Measurements from ENCODE around the gene CNOT6L. TPM values are rescaled to one million over a fixed set of nuclear protein-coding genes. Genes with fewer than 3 reads are reported as not detected.

The CNOT6L gene
- polyA plus RNA-seq, 1 of the 3 experiments (the other 2 are of a cell fraction) = 2.8 TPM

GRCh38 chr4:77845929-77846328 lies 26.8 kb upstream of the CNOT6L start:
- POLR2A ChIA-PET = no interaction called here
- CTCF ChIA-PET = interaction anchor here (1.0 to 2.0 kb wide), 2 partner anchors 10 to 16 kb away, joined by 4 to 5 read pairs; partner anchors contain the start of gene MRPL1
- no peaks in the 10 kb centered on the region for H3K36me3 ChIP-seq (replicated peaks in 1 of 2; ENCODE audit: control insufficient read depth in 1 of 2, insufficient read depth in 2 of 2, low read length in 1 of 2)

More at GRCh38 chr4:77845929-77846328, 26.8 kb upstream of the CNOT6L start:
- H3F3A ChIP-seq (replicated peaks; ENCODE audit: insufficient read depth) = no peaks in the 10 kb centered on the region
- WGBS (ENCODE audit: low lambda C conversion rate) = 71% methylated on average over 3 of the region's 3 CpGs
- no peak for TF ChIP-seq ELF1 (IDR thresholded peaks at IDR 0.05)
- TF ChIP-seq RXRA (IDR thresholded peaks at IDR 0.05; ENCODE audit: borderline replicate concordance, low read depth) = no peak
- no peak for TF ChIP-seq USF2 (IDR thresholded peaks at IDR 0.05; ENCODE audit: borderline replicate concordance, low read depth, low read length)
- TF ChIP-seq CTCF (IDR thresholded peaks at IDR 0.05) = no peak
- no peak for TF ChIP-seq FOXJ3 (CRISPR knock-in tag; IDR thresholded peaks at IDR 0.05)
- no peak for TF ChIP-seq CHD2 (IDR thresholded peaks at IDR 0.05; ENCODE audit: low read length, partially characterized antibody)
- TF ChIP-seq SIN3A (IDR thresholded peaks at IDR 0.05; ENCODE audit: borderline replicate concordance, low read depth, low read length) = no peak
- no peak for TF ChIP-seq NRF1 (IDR thresholded peaks at IDR 0.05; ENCODE audit: low read depth, low read length)
- TF ChIP-seq EP300 (IDR thresholded peaks at IDR 0.05; ENCODE audit: borderline replicate concordance in 1 of 2, low read depth in 1 of 2, low read length in 1 of 2) = no peak
- no peak for TF ChIP-seq IRF3 (IDR thresholded peaks at IDR 0.05; ENCODE audit: low read depth, low read length)
- TF ChIP-seq PBX3 (IDR thresholded peaks at IDR 0.05) = no peak
- no peak for TF ChIP-seq RCOR1 (IDR thresholded peaks at IDR 0.05; ENCODE audit: low read length)
- no peak for TF ChIP-seq SMC3 (IDR thresholded peaks at IDR 0.05; ENCODE audit: low read depth, low read length)
- TF ChIP-seq JUND (IDR thresholded peaks at IDR 0.05) = no peak
- no peak for TF ChIP-seq TEAD4 (IDR thresholded peaks at IDR 0.05; ENCODE audit: borderline replicate concordance, insufficient read depth)
- TF ChIP-seq GABPA (IDR thresholded peaks at IDR 0.05; ENCODE audit: low read depth) = no peak
- no peak for TF ChIP-seq YY1 (IDR thresholded peaks at IDR 0.05; ENCODE audit: low read depth)
- no peak for TF ChIP-seq NFIC (IDR thresholded peaks at IDR 0.05; ENCODE audit: borderline replicate concordance)
- no peak for TF ChIP-seq RAD21 (IDR thresholded peaks at IDR 0.05; ENCODE audit: low read length)
- TF ChIP-seq, protein P1, sequence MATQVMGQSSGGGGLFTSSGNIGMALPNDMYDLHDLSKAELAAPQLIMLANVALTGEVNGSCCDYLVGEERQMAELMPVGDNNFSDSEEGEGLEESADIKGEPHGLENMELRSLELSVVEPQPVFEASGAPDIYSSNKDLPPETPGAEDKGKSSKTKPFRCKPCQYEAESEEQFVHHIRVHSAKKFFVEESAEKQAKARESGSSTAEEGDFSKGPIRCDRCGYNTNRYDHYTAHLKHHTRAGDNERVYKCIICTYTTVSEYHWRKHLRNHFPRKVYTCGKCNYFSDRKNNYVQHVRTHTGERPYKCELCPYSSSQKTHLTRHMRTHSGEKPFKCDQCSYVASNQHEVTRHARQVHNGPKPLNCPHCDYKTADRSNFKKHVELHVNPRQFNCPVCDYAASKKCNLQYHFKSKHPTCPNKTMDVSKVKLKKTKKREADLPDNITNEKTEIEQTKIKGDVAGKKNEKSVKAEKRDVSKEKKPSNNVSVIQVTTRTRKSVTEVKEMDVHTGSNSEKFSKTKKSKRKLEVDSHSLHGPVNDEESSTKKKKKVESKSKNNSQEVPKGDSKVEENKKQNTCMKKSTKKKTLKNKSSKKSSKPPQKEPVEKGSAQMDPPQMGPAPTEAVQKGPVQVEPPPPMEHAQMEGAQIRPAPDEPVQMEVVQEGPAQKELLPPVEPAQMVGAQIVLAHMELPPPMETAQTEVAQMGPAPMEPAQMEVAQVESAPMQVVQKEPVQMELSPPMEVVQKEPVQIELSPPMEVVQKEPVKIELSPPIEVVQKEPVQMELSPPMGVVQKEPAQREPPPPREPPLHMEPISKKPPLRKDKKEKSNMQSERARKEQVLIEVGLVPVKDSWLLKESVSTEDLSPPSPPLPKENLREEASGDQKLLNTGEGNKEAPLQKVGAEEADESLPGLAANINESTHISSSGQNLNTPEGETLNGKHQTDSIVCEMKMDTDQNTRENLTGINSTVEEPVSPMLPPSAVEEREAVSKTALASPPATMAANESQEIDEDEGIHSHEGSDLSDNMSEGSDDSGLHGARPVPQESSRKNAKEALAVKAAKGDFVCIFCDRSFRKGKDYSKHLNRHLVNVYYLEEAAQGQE (IDR thresholded peaks at IDR 0.05; ENCODE audit: low read depth, low read length) = no peak
- no peak overlapping the region for H3K9ac ChIP-seq
- no peaks in the 10 kb centered on the region for H3K27me3 ChIP-seq (ENCODE audit: insufficient read depth)
- no peaks in the 10 kb centered on the region for H3K4me1 ChIP-seq (ENCODE audit: control insufficient read depth in 1 of 2, insufficient read depth in 2 of 2, low read depth in 1 of 2, low read length in 1 of 2)
- no peaks in the 10 kb centered on the region for H3K9me2 ChIP-seq
- H3K27ac ChIP-seq (ENCODE audit: low read depth in 2 of 2, low read length in 1 of 2) = no peak overlapping the region
- no peak for DNase-seq
- H4K20me1 ChIP-seq (ENCODE audit: insufficient read depth) = no peaks in the 10 kb centered on the region
- no peak overlapping the region for H3K4me3 ChIP-seq (ENCODE audit: low read depth in 2 of 2, low read length in 1 of 2)
- H3K9me3 ChIP-seq = no peaks in the 10 kb centered on the region
- H3K4me2 ChIP-seq = no peak overlapping the region
- no peak overlapping the region for H2AFZ ChIP-seq (ENCODE audit: low read depth)
- H3K79me2 ChIP-seq (ENCODE audit: insufficient read depth) = no peaks in the 10 kb centered on the region
